GM12878 (cell line): Measurements from ENCODE around the gene PDZK1. TPM values are rescaled to one million over a fixed set of nuclear protein-coding genes. Genes with fewer than 3 reads are reported as not detected.

Experiments used
- ATAC-seq: fragments of 200-7000 bp; cut with Tn5 transposase; 3 replicates; pipeline ENCODE4 v1.9.1; 2020; ENCODE audit warnings: mild to moderate bottlenecking, moderate library complexity
- BruUV-seq: library from RNA; stranded (reverse); fragments of 400-500 nt; replicated peaks from 2 replicates; lab custom pipeline; 2021; lab: Mats Ljungman, UMichigan
- CTCF ChIA-PET: fragments of 300-600 bp; sonication (Branson Sonifier 250); formaldehyde crosslinking; extraction: SDS; loops from one replicate; lab custom pipeline; 2021; ENCODE audit warnings: inconsistent platforms; lab: Yijun Ruan, JAX
- POLR2A ChIA-PET: fragments of 350-600 bp; formaldehyde crosslinking; extraction: SDS; loops from one replicate; lab custom pipeline; 2021; ENCODE audit warnings: inconsistent platforms; lab: Charles Lee
- RAD21 ChIA-PET: fragments of 300-600 bp; sonication (Branson Sonifier 250); formaldehyde crosslinking; loops from one replicate; lab custom pipeline; 2023; ENCODE audit warnings: antibody characterized with exemption; ENCODE audit not compliant: unreplicated experiment; lab: Charles Lee
- SMC1A ChIA-PET: fragments of 300-600 bp; sonication (Branson Sonifier 250); formaldehyde crosslinking; loops from one replicate; lab custom pipeline; 2023; ENCODE audit not compliant: unreplicated experiment, uncharacterized antibody; lab: Charles Lee
- DNase-seq: peaks from one replicate; pipeline ENCODE4 v3.0.0-alpha.2; 2011; ENCODE audit warnings: low read depth, low spot score
- FAIRE-seq: peaks from 3 replicates; lab custom pipeline; 2011; peaks lifted over from hg19 to GRCh38; lab: Jason Lieb, UNC
- H2AFZ ChIP-seq: 2 replicates; pipeline ENCODE4 v1.6.0; 2011; ENCODE audit warnings: low read depth, low read length, control low read depth; ENCODE audit not compliant: control insufficient read depth
- H3K27ac ChIP-seq: 2 replicates; pipeline ENCODE4 v1.5.1; 2011; ENCODE audit warnings: control low read depth; ENCODE audit not compliant: control insufficient read depth, insufficient read depth
- H3K27me3 ChIP-seq, 2 experiments: replicated peaks in 1 of 2; 2 replicates each; pipeline versions ENCODE4 v1.6.0 to v1.6.1; 2011; ENCODE audit warnings: low read length in 1 of 2; ENCODE audit not compliant: control insufficient read depth in 2 of 2, insufficient read depth in 2 of 2
- H3K36me3 ChIP-seq, 2 experiments: 2 replicates each; pipeline ENCODE4 v1.5.1; 2011; ENCODE audit warnings: low read length in 1 of 2; ENCODE audit not compliant: control insufficient read depth in 2 of 2, insufficient read depth in 2 of 2
- H3K4me1 ChIP-seq: 2 replicates; pipeline ENCODE4 v1.6.1; 2011; ENCODE audit warnings: mild to moderate bottlenecking, low read length, moderate library complexity, mixed read lengths; ENCODE audit not compliant: control insufficient read depth, insufficient read depth
- H3K4me2 ChIP-seq: 2 replicates; pipeline ENCODE4 v1.6.0; 2011; ENCODE audit warnings: control low read depth; ENCODE audit not compliant: control insufficient read depth, insufficient read depth
- H3K4me3 ChIP-seq: fragments of 200-600 bp; sonication (generic); 2 replicates; pipeline ENCODE4 v1.5.1; 2016
- H3K79me2 ChIP-seq: 2 replicates; pipeline ENCODE4 v1.6.0; 2011; ENCODE audit warnings: low read length; ENCODE audit not compliant: control insufficient read depth, insufficient read depth
- H3K9ac ChIP-seq: 2 replicates; pipeline ENCODE4 v1.8.0; 2011; ENCODE audit warnings: low read length, control low read depth, mixed read lengths; ENCODE audit not compliant: control insufficient read depth, insufficient read depth
- H3K9me3 ChIP-seq: replicated peaks from 3 replicates; pipeline ENCODE4 v1.5.1; 2011; ENCODE audit warnings: mild to moderate bottlenecking, low read length; ENCODE audit not compliant: control insufficient read depth, insufficient read depth
- H4K20me1 ChIP-seq: 2 replicates; pipeline ENCODE4 v1.6.0; 2011; ENCODE audit not compliant: control insufficient read depth, insufficient read depth
- ATF2 ChIP-seq: IDR thresholded peaks from 2 replicates; pipeline ENCODE4 v1.6.1; 2012; ENCODE audit warnings: low read length, inconsistent platforms
- CBX3 ChIP-seq: fragments of 200-600 bp; sonication (generic); IDR thresholded peaks from 2 replicates; pipeline ENCODE4 v1.6.1; 2016; ENCODE audit warnings: low read depth, borderline replicate concordance
- CREM ChIP-seq: IDR thresholded peaks from 2 replicates; pipeline ENCODE4 v1.6.1; 2014; ENCODE audit warnings: antibody characterized with exemption, low read depth
- EGR1 ChIP-seq, 2 experiments: IDR thresholded peaks; 1 replicate in 1 of 2; 2 replicates in 1 of 2; pipeline ENCODE4 v1.6.1; 2011 to 2012; ENCODE audit warnings: low read depth in 2 of 2, low read length in 2 of 2, borderline replicate concordance in 1 of 2, mild to moderate bottlenecking in 1 of 2, moderate library complexity in 1 of 2
- IKZF1 ChIP-seq: fragments of 450-650 bp; conservative IDR thresholded peaks from 2 replicates; pipeline ENCODE4 v1.6.1; 2017; ENCODE audit warnings: antibody characterized with exemption, mild to moderate bottlenecking
- JUND ChIP-seq: IDR thresholded peaks from 2 replicates; pipeline ENCODE4 v1.6.1; 2012; ENCODE audit warnings: low read depth, mild to moderate bottlenecking, low read length, improper control_type of control experiment, moderate library complexity
- NR2C1 ChIP-seq: fragments of 450-650 bp; IDR thresholded peaks from 2 replicates; pipeline ENCODE4 v1.6.1; 2017; ENCODE audit warnings: antibody characterized with exemption, mild to moderate bottlenecking, moderate library complexity
- RFX5 ChIP-seq: IDR thresholded peaks from 2 replicates; pipeline ENCODE4 v1.6.1; 2011; ENCODE audit warnings: low read depth, low read length, improper control_type of control experiment
- SREBF1 ChIP-seq: IDR thresholded peaks from 2 replicates; pipeline ENCODE4 v1.6.1; 2012; ENCODE audit warnings: mild to moderate bottlenecking, low read length
- SRF ChIP-seq, 2 experiments: IDR thresholded peaks; 2 replicates each; pipeline ENCODE4 v1.6.1; 2011; ENCODE audit warnings: low read depth in 2 of 2, low read length in 2 of 2, mild to moderate bottlenecking in 1 of 2, moderate library complexity in 1 of 2
- SUPT20H ChIP-seq: IDR thresholded peaks from 2 replicates; pipeline ENCODE4 v1.6.1; 2011; ENCODE audit warnings: low read depth, mild to moderate bottlenecking, low read length, moderate library complexity, borderline replicate concordance; ENCODE audit not compliant: control insufficient read depth
- USF1 ChIP-seq: IDR thresholded peaks from 2 replicates; pipeline ENCODE4 v1.6.1; 2011; ENCODE audit warnings: borderline replicate concordance, low read depth, mild to moderate bottlenecking, moderate library complexity, mixed read lengths, low read length; ENCODE audit not compliant: insufficient read depth; ENCODE audit errors: extremely low read length
- ZBTB4 ChIP-seq: fragments of 450-650 bp; formaldehyde crosslinking; IDR thresholded peaks from 2 replicates; pipeline ENCODE4 v1.4.0; 2022; ENCODE audit warnings: mild to moderate bottlenecking, moderate library complexity
- ZBTB40 ChIP-seq: fragments of 450-650 bp; IDR thresholded peaks from 2 replicates; pipeline ENCODE4 v1.6.1; 2016; ENCODE audit warnings: mild to moderate bottlenecking, moderate library complexity, borderline replicate concordance
- ZNF207 ChIP-seq: fragments of 450-650 bp; IDR thresholded peaks from 2 replicates; pipeline ENCODE4 v1.6.1; 2014; ENCODE audit warnings: antibody characterized with exemption, mild to moderate bottlenecking, borderline replicate concordance
- WGBS: methylation state at CpG from one replicate; pipeline ENCODE4 v1.1.6; 2016; ENCODE audit warnings: low lambda C conversion rate; ENCODE audit not compliant: insufficient replicate concordance, insufficient coverage; ENCODE audit errors: missing lambda C conversion rate; 5-methylcytosine and 5-hydroxymethylcytosine counted together
- in situ Hi-C: fragments of 300-500 bp; cut with MboI; formaldehyde crosslinking; loops from 9 replicates; pipeline ENCODE4 v1.14.3; 2018; ENCODE audit warnings: mixed read lengths
- intact Hi-C: fragments of 100-400 bp; cut with micrococcal nuclease; formaldehyde crosslinking; loops from one replicate; pipeline ENCODE4 v1.14.2; 2022; ENCODE audit not compliant: unreplicated experiment
- polyA plus RNA-seq, 11 experiments: library from polyadenylated mRNA; depleted of rRNA in 4 of 11; unstranded in 6 of 11; stranded (reverse) in 5 of 11; fragments of >200 nt; fragmentation: Nextera tagmentation in 4 of 11; fragmentation: Illumina TruSeq in 1 of 11; extraction: Ambion mirVana in 4 of 11; extraction: Trizol in 1 of 11; gene quantifications; 1 replicate in 1 of 11; 2 replicates in 10 of 11; pipeline versions ENCODE4 v1.2.1 to v1.2.3, GENCODE V29; 2011 to 2016; ENCODE audit warnings: inconsistent platforms in 2 of 11, missing spikeins in 2 of 11, low read depth in 1 of 11
- total RNA-seq, 4 experiments: library from RNA; depleted of rRNA in 3 of 4; stranded (reverse); fragments of >200 nt in 3 of 4; fragmentation: Illumina TruSeq in 1 of 4; extraction: Trizol in 1 of 4; gene quantifications; 2 replicates each; pipeline versions ENCODE4 v1.2.1 to v1.2.3, GENCODE V29; 2013 to 2021

The PDZK1 gene
- total and polyA plus RNA-seq, 10 of the 15 experiments (the other 5 are each of a cell fraction or from before 2014, with no cell fraction given) = 0.09 to 5.0 (median 0.31) TPM

GRCh38 chr1:145729196-145729595 lies 22.0 kb upstream of the PDZK1 start:
- ATAC-seq (no peak), FAIRE-seq (no peak), DNase-seq (no peak)
- Histone ChIP-seq H3K4me3 (no peak overlapping the region), H3K27me3 (no peaks in the 10 kb centered on the region), H4K20me1 (no peaks in the 10 kb centered on the region), H3K36me3 (no peaks in the 10 kb centered on the region), H3K9ac (no peak overlapping the region), H3K27ac (no peak overlapping the region), H3K4me2 (no peak overlapping the region), H3K4me1 (no peaks in the 10 kb centered on the region), H2AFZ (no peak overlapping the region), H3K79me2 (no peaks in the 10 kb centered on the region), H3K9me3 (no peaks in the 10 kb centered on the region)
- CTCF ChIA-PET = no interaction called here
- no TSS peak for BruUV-seq
- intact Hi-C loops = no loop called here
- in situ Hi-C loops = no loop called here
- SMC1A ChIA-PET = interaction anchor here (0.7 to 1.8 kb wide), 2 partner anchors 9 kb away, joined by 3 to 4 read pairs; no protein-coding TSS in a partner anchor
- POLR2A ChIA-PET = no interaction called here
- RAD21 ChIA-PET = no interaction called here
- 77% methylated on average over 5 of the region's 5 CpGs for WGBS
- no peak for TF ChIP-seq ZBTB40
- TF ChIP-seq USF1 = no peak
- TF ChIP-seq SREBF1 = no peak
- no peak for TF ChIP-seq CBX3
- TF ChIP-seq EGR1 (IDR thresholded peaks at IDR 0.05; ENCODE audit: borderline replicate concordance in 1 of 2, low read depth in 2 of 2, low read length in 2 of 2) = no peak
- TF ChIP-seq CREM = no peak
- no peak for TF ChIP-seq SUPT20H
- no peak for TF ChIP-seq ATF2
- TF ChIP-seq ZNF207 = no peak
- no peak for TF ChIP-seq RFX5
- no peak for TF ChIP-seq JUND
- no peak for TF ChIP-seq ZBTB4 (CRISPR knock-in tag)
- TF ChIP-seq SRF (IDR thresholded peaks at IDR 0.05; ENCODE audit: low read depth in 2 of 2, low read length in 2 of 2) = no peak
- no peak for TF ChIP-seq NR2C1
- no peak for TF ChIP-seq IKZF1
